GM10266 (cell line): ENCODE data around the gene TMEM8B.
"Not testable (repeated sequence)": the region's sequence is repeated elsewhere in the genome, so short reads cannot be mapped to it uniquely, and the experiment has no call there.

Experiments
- DNase-seq: peaks from one replicate; pipeline ENCODE4 v3.0.0; 2012; ENCODE audit errors: extremely low spot score
- CTCF ChIP-seq: IDR thresholded peaks from 2 replicates; pipeline ENCODE4 v1.5.1; 2012; ENCODE audit warnings: mild to moderate bottlenecking, low read depth; ENCODE audit not compliant: control insufficient read depth, insufficient read depth; ENCODE audit errors: missing control alignments

The TMEM8B gene

GRCh38 chr9:35909687-35910612, 80.9 kb downstream of the TMEM8B start:
- no peak for DNase-seq
- TF ChIP-seq CTCF: no peak

- no peak for DNase-seq
- TF ChIP-seq CTCF: peak; percentile 42
Measured at GRCh38 chr9:35910613-35911359, 81.8 kb downstream of the TMEM8B start.

GRCh38 chr9:35911690-35912089, 82.7 kb downstream of the TMEM8B start:
- DNase-seq: no peak
- TF ChIP-seq CTCF: no peak

GRCh38 chr9:35912791-35913400, 83.9 kb downstream of the TMEM8B start:
- no peak for DNase-seq
- no peak for TF ChIP-seq CTCF

- not testable (repeated sequence) for DNase-seq
Measured at GRCh38 chr9:35913429-35913828, 84.4 kb downstream of the TMEM8B start.

GRCh38 chr9:35914301-35914807, 85.3 kb downstream of the TMEM8B start:
- DNase-seq: no peak
- no peak for TF ChIP-seq CTCF
